Fibroblast of lung (primary cell): ENCODE results near the gene CYP27A1.

ENCODE experiments used
- EZH2 ChIP-seq: IDR thresholded peaks from 2 replicates; pipeline ENCODE4 v1.5.1; 2012; ENCODE audit warnings: low read length, control low read depth, mild to moderate bottlenecking; ENCODE audit errors: missing control alignments
- TF ChIP-seq, protein P1 (sequence below), 2 donors: IDR thresholded peaks in 1 of 2; conservative IDR thresholded peaks in 1 of 2; 1 replicate in 1 of 2; 2 replicates in 1 of 2; pipeline ENCODE4 v1.5.1; 2011 to 2012; ENCODE audit warnings: low read length in 2 of 2, control low read depth in 1 of 2, inconsistent platforms in 1 of 2, low read depth in 1 of 2, mild to moderate bottlenecking in 1 of 2

DNA sequence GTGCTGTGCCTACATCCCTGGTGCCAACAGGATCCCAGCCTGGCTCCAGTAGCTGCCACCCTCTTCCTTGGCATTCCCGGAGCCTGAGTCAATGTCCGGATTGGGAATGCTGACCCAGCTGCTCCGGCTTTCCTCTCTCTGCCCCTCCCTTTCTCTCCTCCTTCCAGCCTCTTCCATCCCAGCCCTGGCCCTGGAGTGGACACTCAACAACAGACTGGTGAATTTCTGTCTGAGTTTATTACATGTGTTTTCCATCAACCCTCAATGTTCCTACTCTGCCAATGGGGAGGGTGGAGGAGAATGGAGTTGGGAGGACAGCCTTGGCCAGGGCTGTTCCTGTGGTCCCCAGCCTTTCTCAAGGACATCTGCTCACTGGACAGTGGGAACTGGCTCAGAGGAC lies 50.6 kb downstream of the CYP27A1 start:
- TF ChIP-seq, protein P1, sequence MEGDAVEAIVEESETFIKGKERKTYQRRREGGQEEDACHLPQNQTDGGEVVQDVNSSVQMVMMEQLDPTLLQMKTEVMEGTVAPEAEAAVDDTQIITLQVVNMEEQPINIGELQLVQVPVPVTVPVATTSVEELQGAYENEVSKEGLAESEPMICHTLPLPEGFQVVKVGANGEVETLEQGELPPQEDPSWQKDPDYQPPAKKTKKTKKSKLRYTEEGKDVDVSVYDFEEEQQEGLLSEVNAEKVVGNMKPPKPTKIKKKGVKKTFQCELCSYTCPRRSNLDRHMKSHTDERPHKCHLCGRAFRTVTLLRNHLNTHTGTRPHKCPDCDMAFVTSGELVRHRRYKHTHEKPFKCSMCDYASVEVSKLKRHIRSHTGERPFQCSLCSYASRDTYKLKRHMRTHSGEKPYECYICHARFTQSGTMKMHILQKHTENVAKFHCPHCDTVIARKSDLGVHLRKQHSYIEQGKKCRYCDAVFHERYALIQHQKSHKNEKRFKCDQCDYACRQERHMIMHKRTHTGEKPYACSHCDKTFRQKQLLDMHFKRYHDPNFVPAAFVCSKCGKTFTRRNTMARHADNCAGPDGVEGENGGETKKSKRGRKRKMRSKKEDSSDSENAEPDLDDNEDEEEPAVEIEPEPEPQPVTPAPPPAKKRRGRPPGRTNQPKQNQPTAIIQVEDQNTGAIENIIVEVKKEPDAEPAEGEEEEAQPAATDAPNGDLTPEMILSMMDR (conservative IDR thresholded peaks at IDR 0.05 in 1 of 2, IDR thresholded peaks at IDR 0.05 in 1 of 2; ENCODE audit: low read depth in 1 of 2, low read length in 2 of 2), result no peak
- no peak for TF ChIP-seq EZH2
